ENCODE results near the gene SMARCB1. TPM values are rescaled to one million over a fixed set of nuclear protein-coding genes. Genes with fewer than 3 reads are reported as not detected.

Gene SMARCB1
- total RNA-seq, 1 donor from 2014 or later, result 222 TPM

DNA sequence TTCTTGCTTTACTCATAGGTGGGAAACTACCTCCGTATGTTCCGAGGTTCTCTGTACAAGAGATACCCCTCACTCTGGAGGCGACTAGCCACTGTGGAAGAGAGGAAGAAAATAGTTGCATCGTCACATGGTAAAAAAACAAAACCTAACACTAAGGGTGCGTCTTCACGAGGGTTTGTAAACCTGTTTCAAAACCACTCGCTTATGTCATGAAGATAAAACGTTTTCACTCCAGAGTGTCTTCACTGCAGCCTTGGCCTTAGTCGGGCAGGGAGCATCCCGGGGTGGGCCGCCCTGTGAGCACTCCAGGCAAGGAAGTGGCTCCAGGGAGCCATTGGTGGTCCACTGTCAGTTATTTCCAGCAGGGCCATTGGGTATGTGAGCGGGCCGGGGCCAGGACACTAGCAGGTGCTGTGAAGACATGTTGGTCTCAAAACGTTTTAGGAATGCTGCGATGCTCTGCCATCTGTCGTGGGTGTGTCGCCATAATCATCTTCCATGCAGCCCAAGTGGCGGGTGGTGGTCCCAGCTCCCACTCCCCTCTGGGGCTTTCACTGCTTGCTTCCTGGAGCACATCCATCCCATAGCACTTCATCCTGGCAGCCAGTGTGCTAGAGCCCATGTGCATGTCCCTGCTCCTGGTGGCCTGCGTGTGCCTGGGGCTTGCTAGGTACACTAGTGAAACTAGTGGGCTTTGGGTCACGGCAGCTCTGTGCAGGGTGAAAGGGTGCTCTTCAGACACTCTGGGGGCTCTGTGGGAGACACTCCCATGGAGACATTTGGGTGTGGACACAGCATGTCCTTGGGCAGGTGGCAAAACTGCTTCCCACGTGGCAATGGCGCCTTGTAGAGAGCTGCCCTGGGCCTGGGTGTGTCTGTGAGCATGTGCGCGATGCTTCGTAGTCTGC, 5.2 kb downstream of the SMARCB1 start:
- Mint-ChIP-seq H3K9me3 (no peaks in the 10 kb centered on the region), H3K4me3 (no peak overlapping the region), H3K4me1 (peaks cover 24% of the 10 kb centered on the region), H3K27ac (ENCODE audit: unreplicated experiment) (no peak overlapping the region), H3K27me3 (ENCODE audit: low read depth) (no peaks in the 10 kb centered on the region), H3K36me3 (ENCODE audit: low read depth) (peaks cover 13% of the 10 kb centered on the region)
- no peak for DNase-seq (ENCODE audit: low read depth, low spot score)
- no peak for TF ChIP-seq CTCF (conservative IDR thresholded peaks at IDR 0.05)

GRCh38 chr22:23793326-23793725, 6.6 kb downstream of the SMARCB1 start:
- no peak overlapping the region for H3K4me3 Mint-ChIP-seq
- H3K27ac Mint-ChIP-seq (ENCODE audit: unreplicated experiment), result peak overlapping the region; percentile 76
- no peak for TF ChIP-seq CTCF (conservative IDR thresholded peaks at IDR 0.05)
- peaks cover 18% of the 10 kb centered on the region for H3K36me3 Mint-ChIP-seq (ENCODE audit: low read depth)
- peaks cover 14% of the 10 kb centered on the region for H3K4me1 Mint-ChIP-seq
- H3K9me3 Mint-ChIP-seq, result no peaks in the 10 kb centered on the region
- no peaks in the 10 kb centered on the region for H3K27me3 Mint-ChIP-seq (ENCODE audit: low read depth)
- no peak for DNase-seq (ENCODE audit: low read depth, low spot score)

DNA sequence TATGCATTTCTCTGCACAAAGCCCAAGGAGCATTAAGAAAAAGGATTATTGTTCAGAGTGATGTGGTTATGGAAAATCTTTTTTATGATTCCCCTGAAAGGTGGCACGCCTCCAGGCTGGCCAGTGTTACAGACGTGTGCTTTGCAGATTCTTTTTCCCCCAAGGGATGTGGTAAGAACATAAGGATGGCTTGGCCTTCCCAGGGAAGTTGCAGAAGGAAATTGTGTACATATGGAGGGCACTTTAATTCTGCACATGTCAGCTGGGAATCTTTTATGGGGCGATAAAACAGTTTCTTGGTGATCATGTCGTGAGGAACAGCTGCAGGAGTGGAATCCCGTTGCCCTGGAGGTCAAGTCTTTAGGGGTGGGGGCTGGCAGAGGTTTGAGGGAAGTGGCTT, 9.7 kb downstream of the SMARCB1 start:
- H3K36me3 Mint-ChIP-seq (ENCODE audit: low read depth), result peaks cover 22% of the 10 kb centered on the region

GRCh38 chr22:23800297-23801237, 13.8 kb downstream of the SMARCB1 start:
- Mint-ChIP-seq H3K9me3 (no peaks in the 10 kb centered on the region), H3K27ac (ENCODE audit: unreplicated experiment) (no peak overlapping the region), H3K36me3 (ENCODE audit: low read depth) (peaks cover 19% of the 10 kb centered on the region), H3K27me3 (ENCODE audit: low read depth) (no peaks in the 10 kb centered on the region), H3K4me1 (no peaks in the 10 kb centered on the region), H3K4me3 (no peak overlapping the region)
- no peak for DNase-seq (ENCODE audit: low read depth, low spot score)
- TF ChIP-seq CTCF (conservative IDR thresholded peaks at IDR 0.05), result no peak

More for the DNA sequence above, 9.7 kb downstream of the SMARCB1 start:
- DNase-seq (ENCODE audit: low read depth, low spot score), result no peak
- Mint-ChIP-seq H3K9me3 (no peaks in the 10 kb centered on the region), H3K4me3 (no peak overlapping the region), H3K4me1 (no peaks in the 10 kb centered on the region), H3K27ac (ENCODE audit: unreplicated experiment) (no peak overlapping the region), H3K27me3 (ENCODE audit: low read depth) (no peaks in the 10 kb centered on the region)
- no peak for TF ChIP-seq CTCF (conservative IDR thresholded peaks at IDR 0.05)

DNA sequence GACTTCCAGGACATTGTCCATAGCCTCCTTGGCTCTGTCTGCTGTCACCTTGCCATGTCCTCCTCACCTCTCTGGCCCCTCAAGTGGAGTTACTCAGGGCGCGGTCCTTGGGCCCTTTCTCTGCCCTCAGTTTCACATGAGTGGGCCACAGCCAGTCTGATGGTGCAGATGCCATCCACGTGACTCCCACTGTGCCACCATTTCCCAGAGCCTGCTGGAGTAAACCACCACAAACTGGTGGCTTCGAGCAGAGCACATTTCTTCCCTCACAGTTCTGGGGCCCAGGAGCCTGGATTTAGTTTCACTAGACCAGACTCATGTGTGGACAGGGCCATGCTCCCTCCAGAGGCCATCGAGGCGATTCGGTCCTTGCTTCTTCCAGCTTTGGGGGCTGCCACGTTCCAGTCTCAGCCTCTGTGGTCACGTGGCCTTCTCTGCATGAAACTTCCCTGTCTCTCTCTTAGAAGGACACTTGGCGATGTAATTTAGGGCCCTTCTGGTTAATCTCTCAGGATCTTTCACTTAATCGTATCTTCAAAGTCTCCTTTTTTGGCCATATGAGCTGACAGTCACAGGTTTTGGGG, 14.6 kb downstream of the SMARCB1 start:
- peaks cover 22% of the 10 kb centered on the region for H3K36me3 Mint-ChIP-seq (ENCODE audit: low read depth)
- TF ChIP-seq CTCF (conservative IDR thresholded peaks at IDR 0.05), result no peak
- H3K27ac Mint-ChIP-seq (ENCODE audit: unreplicated experiment), result no peak overlapping the region
- H3K27me3 Mint-ChIP-seq (ENCODE audit: low read depth), result no peaks in the 10 kb centered on the region
- H3K9me3 Mint-ChIP-seq, result no peaks in the 10 kb centered on the region
- DNase-seq (ENCODE audit: low read depth, low spot score), result no peak
- no peaks in the 10 kb centered on the region for H3K4me1 Mint-ChIP-seq
- H3K4me3 Mint-ChIP-seq, result no peak overlapping the region

Data from neural crest cell (in vitro differentiated cells).